AG04450 (cell line): ENCODE data around the gene PLEKHH2. TPM values are rescaled to one million over a fixed set of nuclear protein-coding genes. Genes with fewer than 3 reads are reported as not detected.

ENCODE experiments used
- CTCF ChIA-PET: fragments of 300-600, 350-600 bp; formaldehyde crosslinking; extraction: SDS; loops from one replicate; lab custom pipeline; 2022; ENCODE audit warnings: antibody characterized with exemption, inconsistent platforms; lab: Charles Lee
- POLR2A ChIA-PET: fragments of 350-600 bp; formaldehyde crosslinking; extraction: SDS; loops from one replicate; lab custom pipeline; 2021; ENCODE audit warnings: antibody characterized with exemption, inconsistent platforms; lab: Yijun Ruan, JAX
- DNase-seq: peaks from one replicate; pipeline ENCODE4 v3.0.0-alpha.2; 2011; ENCODE audit warnings: low read depth, low spot score
- H3K27ac ChIP-seq: one replicate; pipeline ENCODE4 v1.5.1; 2012; ENCODE audit warnings: low read depth, low read length, control low read depth
- H3K27me3 ChIP-seq: one replicate; pipeline ENCODE4 v1.6.0; 2012; ENCODE audit warnings: low read length; ENCODE audit not compliant: control insufficient read depth, insufficient read depth
- H3K4me3 ChIP-seq: 2 replicates; pipeline ENCODE4 v1.5.1; 2011; ENCODE audit warnings: mild to moderate bottlenecking, low read depth, low read length, control low read depth
- H3K9me3 ChIP-seq: 2 replicates; pipeline ENCODE4 v1.5.1; 2012; ENCODE audit warnings: low read length; ENCODE audit not compliant: control insufficient read depth, insufficient read depth
- polyA plus RNA-seq: library from polyadenylated mRNA; depleted of rRNA; stranded (reverse); fragments of >200 nt; gene quantifications from 2 replicates; pipeline ENCODE4 v1.2.3, GENCODE V29; 2011
- TF ChIP-seq, protein P1 (sequence below): IDR thresholded peaks from 2 replicates; pipeline ENCODE4 v1.5.1; 2011; ENCODE audit warnings: low read depth, low read length, control low read depth, inconsistent platforms

PLEKHH2 gene
- polyA plus RNA-seq, 1 experiment = 6.0 TPM

GRCh38 chr2:43752302-43752701 lies 115.2 kb downstream of the PLEKHH2 start:
- Histone ChIP-seq H3K4me3 (no peak overlapping the region), H3K27me3 (no peaks in the 10 kb centered on the region), H3K9me3 (no peaks in the 10 kb centered on the region), H3K27ac (no peak overlapping the region)
- CTCF ChIA-PET = no interaction called here
- POLR2A ChIA-PET = interaction anchor here (0.7 kb wide), 1 partner anchor 75 kb away, joined by 4 read pairs; no protein-coding TSS in a partner anchor
- no peak for DNase-seq
- TF ChIP-seq, protein P1, sequence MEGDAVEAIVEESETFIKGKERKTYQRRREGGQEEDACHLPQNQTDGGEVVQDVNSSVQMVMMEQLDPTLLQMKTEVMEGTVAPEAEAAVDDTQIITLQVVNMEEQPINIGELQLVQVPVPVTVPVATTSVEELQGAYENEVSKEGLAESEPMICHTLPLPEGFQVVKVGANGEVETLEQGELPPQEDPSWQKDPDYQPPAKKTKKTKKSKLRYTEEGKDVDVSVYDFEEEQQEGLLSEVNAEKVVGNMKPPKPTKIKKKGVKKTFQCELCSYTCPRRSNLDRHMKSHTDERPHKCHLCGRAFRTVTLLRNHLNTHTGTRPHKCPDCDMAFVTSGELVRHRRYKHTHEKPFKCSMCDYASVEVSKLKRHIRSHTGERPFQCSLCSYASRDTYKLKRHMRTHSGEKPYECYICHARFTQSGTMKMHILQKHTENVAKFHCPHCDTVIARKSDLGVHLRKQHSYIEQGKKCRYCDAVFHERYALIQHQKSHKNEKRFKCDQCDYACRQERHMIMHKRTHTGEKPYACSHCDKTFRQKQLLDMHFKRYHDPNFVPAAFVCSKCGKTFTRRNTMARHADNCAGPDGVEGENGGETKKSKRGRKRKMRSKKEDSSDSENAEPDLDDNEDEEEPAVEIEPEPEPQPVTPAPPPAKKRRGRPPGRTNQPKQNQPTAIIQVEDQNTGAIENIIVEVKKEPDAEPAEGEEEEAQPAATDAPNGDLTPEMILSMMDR = no peak

DNA sequence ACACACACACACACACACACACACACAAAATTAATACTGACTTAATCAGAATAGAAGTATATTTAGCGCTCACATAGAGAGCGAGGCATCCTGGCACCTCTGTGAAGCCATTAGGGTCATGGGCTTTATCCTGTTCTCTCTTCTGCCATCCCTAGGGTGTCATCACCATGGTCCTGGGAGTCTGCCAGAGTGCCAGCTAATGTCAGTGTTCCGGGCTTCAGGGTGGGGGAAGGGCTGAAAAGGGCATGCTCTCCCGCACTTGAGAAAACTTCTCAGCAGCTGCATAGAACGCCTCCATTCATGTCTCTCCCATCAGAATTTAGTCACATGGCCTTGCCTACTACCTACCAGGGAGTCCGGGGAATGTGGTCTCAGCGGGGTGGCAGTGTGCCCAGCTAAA lies 117.1 kb downstream of the PLEKHH2 start:
- DNase-seq = no peak
- H3K27me3 ChIP-seq = no peaks in the 10 kb centered on the region
- POLR2A ChIA-PET = no interaction called here
- TF ChIP-seq, protein P1 = no peak
- H3K4me3 ChIP-seq = no peak overlapping the region
- CTCF ChIA-PET = no interaction called here
- no peak overlapping the region for H3K27ac ChIP-seq
- H3K9me3 ChIP-seq = no peaks in the 10 kb centered on the region

GRCh38 chr2:43758739-43759138 lies 121.7 kb downstream of the PLEKHH2 start:
- TF ChIP-seq, protein P1 = no peak
- Histone ChIP-seq H3K4me3 (no peak overlapping the region), H3K27ac (no peak overlapping the region), H3K27me3 (no peaks in the 10 kb centered on the region), H3K9me3 (no peaks in the 10 kb centered on the region)
- ChIA-PET POLR2A (interaction anchor here (0.6 kb wide), 1 partner anchor 37 kb away, joined by 7 read pairs; no protein-coding TSS in a partner anchor), CTCF (no interaction called here)
- no peak for DNase-seq

GRCh38 chr2:43759195-43759594 lies 122.1 kb downstream of the PLEKHH2 start:
- Histone ChIP-seq H3K9me3 (no peaks in the 10 kb centered on the region), H3K4me3 (no peak overlapping the region), H3K27ac (no peak overlapping the region), H3K27me3 (no peaks in the 10 kb centered on the region)
- ChIA-PET CTCF (no interaction called here), POLR2A (interaction anchor here (0.6 kb wide), 1 partner anchor 37 kb away, joined by 7 read pairs; no protein-coding TSS in a partner anchor)
- no peak for DNase-seq
- TF ChIP-seq, protein P1 = no peak

GRCh38 chr2:43762286-43762685 lies 125.2 kb downstream of the PLEKHH2 start:
- POLR2A ChIA-PET = no interaction called here
- no peaks in the 10 kb centered on the region for H3K27me3 ChIP-seq
- no peak for DNase-seq
- TF ChIP-seq, protein P1 = no peak
- no peak overlapping the region for H3K27ac ChIP-seq
- CTCF ChIA-PET = no interaction called here
- no peaks in the 10 kb centered on the region for H3K9me3 ChIP-seq
- H3K4me3 ChIP-seq = no peak overlapping the region
